Measurements from ENCODE around the gene BRD3. TPM values are rescaled to one million over a fixed set of nuclear protein-coding genes. Genes with fewer than 3 reads are reported as not detected.
"Not testable (repeated sequence)": the region's sequence is repeated elsewhere in the genome, so short reads cannot be mapped to it uniquely, and the experiment has no call there.

BRD3 gene
- total RNA-seq, 1 donor from 2014 or later: 90.0 TPM

- H3K27ac Mint-ChIP-seq: no peak overlapping the region
- H3K4me1 Mint-ChIP-seq: no peaks in the 10 kb centered on the region
- H3K4me3 Mint-ChIP-seq: no peak overlapping the region
- no peak for DNase-seq (ENCODE audit: low spot score in 2 of 2, unreplicated experiment in 2 of 2)
- peaks cover 13% of the 10 kb centered on the region for H3K9me3 Mint-ChIP-seq
- peaks cover 13% of the 10 kb centered on the region for H3K27me3 Mint-ChIP-seq (ENCODE audit: low read depth)
- no peaks in the 10 kb centered on the region for H3K36me3 Mint-ChIP-seq
- no peak for TF ChIP-seq CTCF (IDR thresholded peaks at IDR 0.05; ENCODE audit: unreplicated experiment)
Observed at GRCh38 chr9:134083451-134083850, 15.6 kb upstream of the BRD3 start.

GRCh38 chr9:134076644-134077043 lies 8.8 kb upstream of the BRD3 start:
- no peaks in the 10 kb centered on the region for H3K4me1 Mint-ChIP-seq
- no peak overlapping the region for H3K27ac Mint-ChIP-seq
- no peak overlapping the region for H3K4me3 Mint-ChIP-seq
- H3K27me3 Mint-ChIP-seq (ENCODE audit: low read depth): peaks cover 6% of the 10 kb centered on the region
- no peak for DNase-seq (ENCODE audit: low spot score in 2 of 2, unreplicated experiment in 2 of 2)
- TF ChIP-seq CTCF (IDR thresholded peaks at IDR 0.05; ENCODE audit: unreplicated experiment): no peak
- peaks cover 26% of the 10 kb centered on the region for H3K9me3 Mint-ChIP-seq
- H3K36me3 Mint-ChIP-seq: peaks cover 3% of the 10 kb centered on the region

GRCh38 chr9:134075689-134076088 lies 7.9 kb upstream of the BRD3 start:
- DNase-seq (ENCODE audit: low spot score in 2 of 2, unreplicated experiment in 2 of 2); H3K4me1 Mint-ChIP-seq; H3K4me3 Mint-ChIP-seq; H3K36me3 Mint-ChIP-seq; H3K27ac Mint-ChIP-seq: not testable (repeated sequence)
- H3K27me3 Mint-ChIP-seq (ENCODE audit: low read depth): peaks cover 12% of the 10 kb centered on the region
- peaks cover 26% of the 10 kb centered on the region for H3K9me3 Mint-ChIP-seq

- TF ChIP-seq CTCF (IDR thresholded peaks at IDR 0.05; ENCODE audit: unreplicated experiment): no peak
- H3K4me3 Mint-ChIP-seq: no peak overlapping the region
- H3K4me1 Mint-ChIP-seq: peaks cover 1% of the 10 kb centered on the region
- peaks cover 18% of the 10 kb centered on the region for H3K9me3 Mint-ChIP-seq
- H3K27me3 Mint-ChIP-seq (ENCODE audit: low read depth): peaks cover 31% of the 10 kb centered on the region
- H3K36me3 Mint-ChIP-seq: peaks cover 3% of the 10 kb centered on the region
- no peak for DNase-seq (ENCODE audit: low spot score in 2 of 2, unreplicated experiment in 2 of 2)
- no peak overlapping the region for H3K27ac Mint-ChIP-seq
Observed at GRCh38 chr9:134073500-134073899, 5.7 kb upstream of the BRD3 start.

GRCh38 chr9:134072683-134073082 lies 4.9 kb upstream of the BRD3 start:
- H3K4me3 Mint-ChIP-seq; H3K27ac Mint-ChIP-seq; H3K36me3 Mint-ChIP-seq; DNase-seq (ENCODE audit: low spot score in 2 of 2, unreplicated experiment in 2 of 2); H3K4me1 Mint-ChIP-seq: not testable (repeated sequence)
- peaks cover 31% of the 10 kb centered on the region for H3K27me3 Mint-ChIP-seq (ENCODE audit: low read depth)
- peaks cover 18% of the 10 kb centered on the region for H3K9me3 Mint-ChIP-seq

- no peak for DNase-seq (ENCODE audit: low spot score in 2 of 2, unreplicated experiment in 2 of 2)
- peaks cover 6% of the 10 kb centered on the region for H3K4me1 Mint-ChIP-seq
- peaks cover 8% of the 10 kb centered on the region for H3K9me3 Mint-ChIP-seq
- no peak for TF ChIP-seq CTCF (IDR thresholded peaks at IDR 0.05; ENCODE audit: unreplicated experiment)
- no peak overlapping the region for H3K27ac Mint-ChIP-seq
- H3K27me3 Mint-ChIP-seq (ENCODE audit: low read depth): peaks cover 31% of the 10 kb centered on the region
- H3K4me3 Mint-ChIP-seq: no peak overlapping the region
- no peaks in the 10 kb centered on the region for H3K36me3 Mint-ChIP-seq
Observed at GRCh38 chr9:134071149-134071548, 3.3 kb upstream of the BRD3 start.
